HepG2 (cell line): Measurements from ENCODE around the gene NOL4L. TPM values are rescaled to one million over a fixed set of nuclear protein-coding genes. Genes with fewer than 3 reads are reported as not detected.
A peak's percentile ranks its signal among the peaks of the same experiment; 100 is the strongest.

Experiments used
- CEBPB ChIP-seq: IDR thresholded peaks from 2 replicates; pipeline ENCODE4 v1.6.1; 2011; ENCODE audit warnings: low read depth, low read length, improper control_type of control experiment, borderline replicate concordance
- FUBP1 ChIP-seq: sonication (generic); formaldehyde crosslinking; IDR thresholded peaks from 2 replicates; pipeline ENCODE4 v1.5.1; 2020; ENCODE audit warnings: missing genetic modification reagents, mild to moderate bottlenecking, borderline replicate concordance
- GATA4 ChIP-seq: sonication (generic); IDR thresholded peaks from 2 replicates; pipeline ENCODE4 v1.6.1; 2016; ENCODE audit warnings: antibody characterized with exemption, low read depth, borderline replicate concordance
- JARID2 ChIP-seq: sonication (generic); formaldehyde crosslinking; IDR thresholded peaks from 2 replicates; pipeline ENCODE4 v1.8.1; 2023; ENCODE audit warnings: missing genetic modification reagents, inconsistent platforms; ENCODE audit not compliant: insufficient replicate concordance
- MAFG ChIP-seq: sonication (generic); formaldehyde crosslinking; IDR thresholded peaks from 2 replicates; pipeline ENCODE4 v1.5.1; 2020; ENCODE audit warnings: mild to moderate bottlenecking, missing genetic modification reagents
- MZF1 ChIP-seq: sonication (generic); formaldehyde crosslinking; IDR thresholded peaks from 2 replicates; pipeline ENCODE4 v1.8.1; 2023; ENCODE audit warnings: mild to moderate bottlenecking, missing genetic modification reagents, borderline replicate concordance
- NRL ChIP-seq: sonication (generic); formaldehyde crosslinking; IDR thresholded peaks from 2 replicates; pipeline ENCODE4 v1.5.0; 2020; ENCODE audit warnings: missing genetic modification reagents, mild to moderate bottlenecking, moderate library complexity, borderline replicate concordance
- WIZ ChIP-seq: sonication (generic); formaldehyde crosslinking; IDR thresholded peaks from 2 replicates; pipeline ENCODE4 v1.5.1; 2020; ENCODE audit warnings: mild to moderate bottlenecking, missing genetic modification reagents
- YEATS4 ChIP-seq: sonication (generic); formaldehyde crosslinking; IDR thresholded peaks from 2 replicates; pipeline ENCODE4 v1.4.0; 2020; ENCODE audit warnings: missing genetic modification reagents, borderline replicate concordance
- ZBTB4 ChIP-seq: sonication (generic); formaldehyde crosslinking; IDR thresholded peaks from 2 replicates; pipeline ENCODE4 v1.4.0; 2020; ENCODE audit warnings: missing genetic modification reagents, mild to moderate bottlenecking, borderline replicate concordance
- ZBTB7A ChIP-seq: sonication (generic); formaldehyde crosslinking; IDR thresholded peaks from 2 replicates; pipeline ENCODE4 v1.8.0; 2022; ENCODE audit warnings: mild to moderate bottlenecking, missing genetic modification reagents
- ZC3H13 ChIP-seq: sonication (generic); formaldehyde crosslinking; IDR thresholded peaks from 2 replicates; pipeline ENCODE4 v1.8.1; 2023; ENCODE audit warnings: mild to moderate bottlenecking, missing genetic modification reagents, moderate library complexity
- ZFY ChIP-seq: sonication (generic); formaldehyde crosslinking; IDR thresholded peaks from 2 replicates; pipeline ENCODE4 v1.4.0; 2020; ENCODE audit warnings: missing genetic modification reagents
- ZNF367 ChIP-seq: sonication (generic); formaldehyde crosslinking; IDR thresholded peaks from 2 replicates; pipeline ENCODE4 v1.4.0; 2020; ENCODE audit warnings: missing genetic modification reagents, borderline replicate concordance
- ZNF572 ChIP-seq: sonication (generic); formaldehyde crosslinking; IDR thresholded peaks from 2 replicates; pipeline ENCODE4 v1.5.1; 2020; ENCODE audit warnings: mild to moderate bottlenecking, missing genetic modification reagents
- ZNF652 ChIP-seq: IDR thresholded peaks from 2 replicates; pipeline ENCODE4 v1.6.1; 2016; ENCODE audit warnings: low read depth, borderline replicate concordance
- ZNF691 ChIP-seq: sonication (generic); formaldehyde crosslinking; IDR thresholded peaks from 2 replicates; pipeline ENCODE4 v1.4.0; 2020; ENCODE audit warnings: missing genetic modification reagents, low read depth, mild to moderate bottlenecking, borderline replicate concordance
- ZNF841 ChIP-seq: sonication (generic); formaldehyde crosslinking; IDR thresholded peaks from 2 replicates; pipeline ENCODE4 v1.8.1; 2023; ENCODE audit warnings: missing genetic modification reagents, borderline replicate concordance
- ZSCAN9 ChIP-seq: IDR thresholded peaks from 2 replicates; pipeline ENCODE4 v1.6.1; 2016; ENCODE audit warnings: borderline replicate concordance
- polyA plus RNA-seq, 8 experiments: library from polyadenylated mRNA; depleted of rRNA in 3 of 8; stranded (reverse) in 7 of 8; unstranded in 1 of 8; fragments of >200 nt; fragmentation: Illumina TruSeq in 4 of 8; extraction: Trizol in 4 of 8; gene quantifications; 2 replicates each; pipeline versions ENCODE4 v1.2.1 to v1.2.3, GENCODE V29; 2011 to 2016; ENCODE audit warnings: low read depth in 4 of 8, missing spikeins in 1 of 8, mixed read lengths in 1 of 8; ENCODE audit not compliant: insufficient read depth in 1 of 8
- total RNA-seq, 5 experiments: library from RNA; depleted of rRNA; stranded (reverse); fragments of >200 nt; fragmentation: Illumina TruSeq; extraction: Trizol; gene quantifications; 2 replicates each; pipeline ENCODE4 v1.2.3, GENCODE V29; 2016; ENCODE audit warnings: low read depth in 1 of 5
- TF ChIP-seq, protein P1 (sequence below): IDR thresholded peaks from 2 replicates; pipeline ENCODE4 v1.6.1; 2016
- TF ChIP-seq, protein P2 (sequence below): IDR thresholded peaks from 2 replicates; pipeline ENCODE4 v1.6.1; 2016; ENCODE audit warnings: control low read depth

Gene NOL4L
- total and polyA plus RNA-seq, 2 of the 13 experiments (the other 11 are each of a cell fraction or from before 2014, with no cell fraction given), result 16.6 to 35.4 TPM

DNA sequence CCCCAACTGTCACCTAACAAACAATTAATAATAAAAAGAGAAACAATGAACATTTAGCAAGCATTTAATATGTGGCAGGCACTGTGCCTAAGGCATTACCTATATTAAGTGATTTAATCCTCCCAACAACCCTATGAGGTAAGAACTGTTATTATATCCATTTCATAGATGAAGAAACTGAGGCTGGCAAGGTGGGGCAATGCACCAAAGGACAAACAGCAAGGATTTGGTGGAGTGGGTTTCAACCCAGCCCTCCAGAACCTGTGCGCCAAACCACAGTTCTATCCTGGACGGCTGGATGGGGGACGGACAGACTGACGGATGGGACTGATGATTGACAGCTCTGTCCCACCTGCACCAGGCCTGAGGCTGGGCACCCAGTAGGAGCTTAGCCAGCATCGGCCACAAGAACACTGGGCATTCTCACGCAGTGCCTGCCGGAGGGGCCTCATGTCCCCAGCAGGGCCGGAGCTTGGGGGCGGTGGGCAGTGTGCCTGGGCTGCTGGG, 24.6 kb downstream of the NOL4L start (continued):
- TF ChIP-seq, protein P1, sequence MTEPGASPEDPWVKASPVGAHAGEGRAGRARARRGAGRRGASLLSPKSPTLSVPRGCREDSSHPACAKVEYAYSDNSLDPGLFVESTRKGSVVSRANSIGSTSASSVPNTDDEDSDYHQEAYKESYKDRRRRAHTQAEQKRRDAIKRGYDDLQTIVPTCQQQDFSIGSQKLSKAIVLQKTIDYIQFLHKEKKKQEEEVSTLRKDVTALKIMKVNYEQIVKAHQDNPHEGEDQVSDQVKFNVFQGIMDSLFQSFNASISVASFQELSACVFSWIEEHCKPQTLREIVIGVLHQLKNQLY (CRISPR knock-in tag), result no peak
- no peak for TF ChIP-seq ZNF841
- 0 out of 2 replicates have a peak, but pooled peaks have one; percentile 13 for TF ChIP-seq ZNF691 (CRISPR knock-in tag)
- no peak for TF ChIP-seq NRL
- no peak for TF ChIP-seq ZNF367
- TF ChIP-seq, protein P2, sequence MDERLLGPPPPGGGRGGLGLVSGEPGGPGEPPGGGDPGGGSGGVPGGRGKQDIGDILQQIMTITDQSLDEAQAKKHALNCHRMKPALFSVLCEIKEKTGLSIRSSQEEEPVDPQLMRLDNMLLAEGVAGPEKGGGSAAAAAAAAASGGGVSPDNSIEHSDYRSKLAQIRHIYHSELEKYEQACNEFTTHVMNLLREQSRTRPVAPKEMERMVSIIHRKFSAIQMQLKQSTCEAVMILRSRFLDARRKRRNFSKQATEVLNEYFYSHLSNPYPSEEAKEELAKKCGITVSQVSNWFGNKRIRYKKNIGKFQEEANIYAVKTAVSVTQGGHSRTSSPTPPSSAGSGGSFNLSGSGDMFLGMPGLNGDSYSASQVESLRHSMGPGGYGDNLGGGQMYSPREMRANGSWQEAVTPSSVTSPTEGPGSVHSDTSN (CRISPR knock-in tag), result peak; percentile 72; the same call in 1 of the 2 replicates
- TF ChIP-seq ZC3H13 (CRISPR knock-in tag), result peak; percentile 90
- TF ChIP-seq ZBTB4 (CRISPR knock-in tag), result no peak
- TF ChIP-seq ZSCAN9 (CRISPR knock-in tag), result no peak
- TF ChIP-seq ZBTB7A, result peak; percentile 72; the same call in 1 of the 2 replicates
- no peak for TF ChIP-seq ZNF652 (CRISPR knock-in tag)
- TF ChIP-seq YEATS4 (CRISPR knock-in tag), result no peak
- TF ChIP-seq WIZ (CRISPR knock-in tag), result no peak
- no peak for TF ChIP-seq ZFY
- no peak for TF ChIP-seq GATA4
- peak; percentile 99 for TF ChIP-seq ZNF572 (CRISPR knock-in tag)
- no peak for TF ChIP-seq JARID2 (CRISPR knock-in tag)
- no peak for TF ChIP-seq FUBP1 (CRISPR knock-in tag)
- TF ChIP-seq MAFG (CRISPR knock-in tag), result peak; percentile 62; the same call in 1 of the 2 replicates
- no peak for TF ChIP-seq CEBPB
- no peak for TF ChIP-seq MZF1 (CRISPR knock-in tag)
